Measurements from ENCODE around the gene CPT1C. TPM values are rescaled to one million over a fixed set of nuclear protein-coding genes. Genes with fewer than 3 reads are reported as not detected.

CPT1C gene
- polyA plus RNA-seq, 2 of the 4 experiments (the other 2 are of a cell fraction): 8.5 to 15.4 TPM

DNA sequence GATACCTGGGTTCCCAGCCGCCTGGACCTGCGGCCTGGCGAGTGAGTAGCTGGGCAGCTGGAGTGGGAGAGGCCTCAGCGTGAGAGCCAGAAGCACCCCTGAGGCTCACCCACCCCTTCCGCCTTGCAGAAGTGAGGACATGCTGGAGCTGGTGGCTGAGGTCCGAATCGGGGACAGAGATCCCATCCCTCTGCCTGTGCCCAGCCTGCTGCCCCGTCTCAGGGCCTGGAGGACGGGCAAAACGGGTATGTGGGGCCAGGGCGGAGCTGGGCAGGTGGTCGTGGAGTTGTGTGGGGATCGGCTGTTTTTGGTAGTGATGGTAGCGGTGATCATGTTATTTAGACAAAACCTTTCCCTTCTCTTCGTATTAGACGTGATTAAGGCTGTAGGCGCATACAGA, 44.3 kb upstream of the CPT1C start:
- ATAC-seq: no peak
- 93% methylated on average over 16 of the region's 17 CpGs for WGBS (ENCODE audit: missing lambda C conversion rate)
- Histone ChIP-seq H3K9me3 (no peaks in the 10 kb centered on the region), H3K4me2 (no peak overlapping the region), H3K27ac (no peak overlapping the region), H3K4me1 (peaks cover 17% of the 10 kb centered on the region), H3K4me3 (no peak overlapping the region)
- no peak for DNase-seq (ENCODE audit: low read depth in 1 of 2, low spot score in 1 of 2)
- ChIA-PET POLR2A (no interaction called here), CTCF (interaction anchor here (0.7 to 12.4 kb wide), 7 partner anchors 13 to 80 kb away, joined by 3 to 134 read pairs (median 10); partner anchors contain the start of genes BCL2L12, IRF3 and PRMT1)
- no peak for FAIRE-seq
- TF ChIP-seq TFCP2L1 (CRISPR knock-in tag; IDR thresholded peaks at IDR 0.05) (no peak), FOSL2 (IDR thresholded peaks at IDR 0.05) (no peak), FOSL2 (CRISPR knock-in tag; IDR thresholded peaks at IDR 0.05) (no peak)
- TF ChIP-seq, protein P1, sequence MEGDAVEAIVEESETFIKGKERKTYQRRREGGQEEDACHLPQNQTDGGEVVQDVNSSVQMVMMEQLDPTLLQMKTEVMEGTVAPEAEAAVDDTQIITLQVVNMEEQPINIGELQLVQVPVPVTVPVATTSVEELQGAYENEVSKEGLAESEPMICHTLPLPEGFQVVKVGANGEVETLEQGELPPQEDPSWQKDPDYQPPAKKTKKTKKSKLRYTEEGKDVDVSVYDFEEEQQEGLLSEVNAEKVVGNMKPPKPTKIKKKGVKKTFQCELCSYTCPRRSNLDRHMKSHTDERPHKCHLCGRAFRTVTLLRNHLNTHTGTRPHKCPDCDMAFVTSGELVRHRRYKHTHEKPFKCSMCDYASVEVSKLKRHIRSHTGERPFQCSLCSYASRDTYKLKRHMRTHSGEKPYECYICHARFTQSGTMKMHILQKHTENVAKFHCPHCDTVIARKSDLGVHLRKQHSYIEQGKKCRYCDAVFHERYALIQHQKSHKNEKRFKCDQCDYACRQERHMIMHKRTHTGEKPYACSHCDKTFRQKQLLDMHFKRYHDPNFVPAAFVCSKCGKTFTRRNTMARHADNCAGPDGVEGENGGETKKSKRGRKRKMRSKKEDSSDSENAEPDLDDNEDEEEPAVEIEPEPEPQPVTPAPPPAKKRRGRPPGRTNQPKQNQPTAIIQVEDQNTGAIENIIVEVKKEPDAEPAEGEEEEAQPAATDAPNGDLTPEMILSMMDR (IDR thresholded peaks at IDR 0.05): no peak
- TF ChIP-seq, protein P2, sequence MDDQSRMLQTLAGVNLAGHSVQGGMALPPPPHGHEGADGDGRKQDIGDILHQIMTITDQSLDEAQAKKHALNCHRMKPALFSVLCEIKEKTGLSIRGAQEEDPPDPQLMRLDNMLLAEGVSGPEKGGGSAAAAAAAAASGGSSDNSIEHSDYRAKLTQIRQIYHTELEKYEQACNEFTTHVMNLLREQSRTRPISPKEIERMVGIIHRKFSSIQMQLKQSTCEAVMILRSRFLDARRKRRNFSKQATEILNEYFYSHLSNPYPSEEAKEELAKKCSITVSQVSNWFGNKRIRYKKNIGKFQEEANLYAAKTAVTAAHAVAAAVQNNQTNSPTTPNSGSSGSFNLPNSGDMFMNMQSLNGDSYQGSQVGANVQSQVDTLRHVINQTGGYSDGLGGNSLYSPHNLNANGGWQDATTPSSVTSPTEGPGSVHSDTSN (IDR thresholded peaks at IDR 0.05): no peak

DNA sequence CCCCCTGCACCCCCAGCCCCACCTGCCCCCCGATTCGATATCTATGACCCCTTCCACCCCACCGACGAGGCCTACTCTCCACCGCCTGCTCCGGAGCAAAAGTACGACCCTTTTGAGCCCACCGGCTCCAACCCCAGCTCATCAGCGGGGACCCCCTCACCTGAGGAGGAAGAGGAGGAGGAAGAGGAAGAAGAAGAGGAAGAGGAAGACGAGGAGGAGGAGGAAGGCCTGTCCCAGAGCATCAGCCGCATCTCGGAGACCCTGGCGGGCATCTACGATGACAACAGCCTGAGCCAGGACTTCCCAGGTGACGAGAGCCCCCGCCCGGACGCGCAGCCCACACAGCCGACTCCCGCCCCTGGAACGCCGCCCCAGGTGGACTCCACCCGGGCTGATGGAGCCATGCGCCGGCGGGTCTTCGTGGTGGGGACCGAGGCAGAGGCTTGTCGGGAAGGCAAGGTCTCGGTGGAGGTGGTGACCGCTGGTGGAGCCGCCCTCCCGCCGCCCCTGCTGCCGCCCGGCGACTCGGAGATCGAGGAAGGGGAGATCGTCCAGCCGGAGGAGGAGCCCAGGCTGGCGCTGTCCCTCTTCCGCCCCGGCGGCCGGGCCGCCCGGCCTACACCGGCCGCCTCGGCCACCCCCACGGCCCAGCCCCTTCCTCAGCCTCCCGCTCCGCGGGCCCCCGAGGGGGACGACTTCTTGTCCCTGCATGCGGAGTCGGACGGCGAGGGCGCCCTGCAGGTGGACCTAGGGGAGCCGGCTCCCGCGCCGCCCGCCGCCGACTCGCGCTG, 39.7 kb upstream of the CPT1C start:
- H3K4me2 ChIP-seq: no peak overlapping the region
- H3K9me3 ChIP-seq: no peaks in the 10 kb centered on the region
- ChIA-PET CTCF (interaction anchor here (1.5 kb wide), 1 partner anchor 20 kb away, joined by 4 read pairs; no protein-coding TSS in a partner anchor), POLR2A (no interaction called here)
- H3K4me3 ChIP-seq: no peak overlapping the region
- H3K27ac ChIP-seq: no peak overlapping the region
- H3K4me1 ChIP-seq: no peaks in the 10 kb centered on the region
- DNase-seq (ENCODE audit: low read depth in 1 of 2, low spot score in 1 of 2): no peak
- no peak for TF ChIP-seq JUN (IDR thresholded peaks at IDR 0.05)
- TF ChIP-seq, protein P3, sequence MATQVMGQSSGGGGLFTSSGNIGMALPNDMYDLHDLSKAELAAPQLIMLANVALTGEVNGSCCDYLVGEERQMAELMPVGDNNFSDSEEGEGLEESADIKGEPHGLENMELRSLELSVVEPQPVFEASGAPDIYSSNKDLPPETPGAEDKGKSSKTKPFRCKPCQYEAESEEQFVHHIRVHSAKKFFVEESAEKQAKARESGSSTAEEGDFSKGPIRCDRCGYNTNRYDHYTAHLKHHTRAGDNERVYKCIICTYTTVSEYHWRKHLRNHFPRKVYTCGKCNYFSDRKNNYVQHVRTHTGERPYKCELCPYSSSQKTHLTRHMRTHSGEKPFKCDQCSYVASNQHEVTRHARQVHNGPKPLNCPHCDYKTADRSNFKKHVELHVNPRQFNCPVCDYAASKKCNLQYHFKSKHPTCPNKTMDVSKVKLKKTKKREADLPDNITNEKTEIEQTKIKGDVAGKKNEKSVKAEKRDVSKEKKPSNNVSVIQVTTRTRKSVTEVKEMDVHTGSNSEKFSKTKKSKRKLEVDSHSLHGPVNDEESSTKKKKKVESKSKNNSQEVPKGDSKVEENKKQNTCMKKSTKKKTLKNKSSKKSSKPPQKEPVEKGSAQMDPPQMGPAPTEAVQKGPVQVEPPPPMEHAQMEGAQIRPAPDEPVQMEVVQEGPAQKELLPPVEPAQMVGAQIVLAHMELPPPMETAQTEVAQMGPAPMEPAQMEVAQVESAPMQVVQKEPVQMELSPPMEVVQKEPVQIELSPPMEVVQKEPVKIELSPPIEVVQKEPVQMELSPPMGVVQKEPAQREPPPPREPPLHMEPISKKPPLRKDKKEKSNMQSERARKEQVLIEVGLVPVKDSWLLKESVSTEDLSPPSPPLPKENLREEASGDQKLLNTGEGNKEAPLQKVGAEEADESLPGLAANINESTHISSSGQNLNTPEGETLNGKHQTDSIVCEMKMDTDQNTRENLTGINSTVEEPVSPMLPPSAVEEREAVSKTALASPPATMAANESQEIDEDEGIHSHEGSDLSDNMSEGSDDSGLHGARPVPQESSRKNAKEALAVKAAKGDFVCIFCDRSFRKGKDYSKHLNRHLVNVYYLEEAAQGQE (IDR thresholded peaks at IDR 0.05): no peak
- no peak for TF ChIP-seq CEBPB (IDR thresholded peaks at IDR 0.05)
- TF ChIP-seq RARB (CRISPR knock-in tag; IDR thresholded peaks at IDR 0.05): no peak
- TF ChIP-seq NPAS2 (CRISPR knock-in tag; IDR thresholded peaks at IDR 0.05; ENCODE audit: borderline replicate concordance): no peak
- no peak for TF ChIP-seq PHF8 (IDR thresholded peaks at IDR 0.05; ENCODE audit: borderline replicate concordance, low read depth)
- TF ChIP-seq EP300 (IDR thresholded peaks at IDR 0.05): no peak
- no peak for TF ChIP-seq RFX5 (IDR thresholded peaks at IDR 0.05)
- no peak for TF ChIP-seq NR3C1 (IDR thresholded peaks at IDR 0.05)
- no peak for TF ChIP-seq ZC3H11A (IDR thresholded peaks at IDR 0.05)
- TF ChIP-seq RAD21 (conservative IDR thresholded peaks at IDR 0.05 in 1 of 2, IDR thresholded peaks at IDR 0.05 in 1 of 2): no peak
- no peak for TF ChIP-seq GATA3 (IDR thresholded peaks at IDR 0.05; ENCODE audit: borderline replicate concordance)
- TF ChIP-seq FOSB (CRISPR knock-in tag; IDR thresholded peaks at IDR 0.05): no peak
- TF ChIP-seq KDM5A (IDR thresholded peaks at IDR 0.05): no peak
- no peak for TF ChIP-seq RCOR1 (IDR thresholded peaks at IDR 0.05; ENCODE audit: low read depth, low read length)
- WGBS (ENCODE audit: missing lambda C conversion rate): 97% methylated on average over 57 of the region's 72 CpGs
- no peak for FAIRE-seq
- ATAC-seq: no peak
